ENCODE measurements around the gene LIPI. TPM values are rescaled to one million over a fixed set of nuclear protein-coding genes. Genes with fewer than 3 reads are reported as not detected.
"Not testable (repeated sequence)": the region's sequence is repeated elsewhere in the genome, so short reads cannot be mapped to it uniquely, and the experiment has no call there.

Gene LIPI
- total RNA-seq, 2 donors from 2014 or later: not detected

DNA sequence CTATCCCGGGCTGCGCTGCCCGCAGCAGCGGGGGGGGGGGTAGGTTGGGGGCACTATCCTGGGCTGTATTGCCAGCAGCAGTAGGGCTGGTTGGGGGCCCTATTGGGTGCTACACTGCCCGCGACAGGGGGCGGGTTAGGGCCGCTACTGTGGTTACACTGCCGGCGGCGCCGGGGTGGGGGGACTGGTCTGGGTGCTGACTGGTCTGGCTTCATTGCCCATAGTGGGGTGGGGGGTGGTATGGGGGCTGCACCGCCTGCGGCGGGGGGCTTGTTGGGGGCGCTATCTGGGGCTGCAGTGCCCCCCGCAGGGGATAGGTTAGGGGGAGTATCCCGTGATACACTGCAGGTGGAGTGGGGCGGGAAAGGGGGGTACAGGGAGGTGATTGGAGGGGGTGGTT, 148.1 kb downstream of the LIPI start:
- H3K4me1 Mint-ChIP-seq; H3K36me3 Mint-ChIP-seq (ENCODE audit: low read depth); H3K9me3 ChIP-seq (ENCODE audit: control insufficient read depth, low read length, poor library complexity, severe bottlenecking); H3K4me3 Mint-ChIP-seq; ATAC-seq; H3K27me3 Mint-ChIP-seq; DNase-seq; H3K27ac Mint-ChIP-seq: not testable (repeated sequence)

DNA sequence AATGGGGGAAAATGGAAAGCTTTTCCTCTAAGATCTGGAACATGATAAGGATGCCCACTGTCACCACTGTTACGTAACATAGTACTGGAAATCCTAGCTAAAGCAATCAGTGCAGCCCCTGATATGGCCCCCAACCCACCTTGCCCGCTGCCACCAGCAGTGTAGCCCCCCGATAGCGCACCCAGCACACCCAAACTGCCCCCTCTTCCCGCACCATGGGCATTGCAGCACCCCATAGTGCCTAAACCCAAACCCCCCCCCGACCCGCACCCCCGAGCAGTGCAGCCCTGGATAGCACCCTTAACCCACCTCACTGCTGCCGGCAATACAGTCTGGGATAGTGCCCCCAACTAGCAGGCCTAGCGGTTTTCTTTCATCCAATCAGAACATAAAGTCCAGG, 148.9 kb downstream of the LIPI start:
- not testable (repeated sequence) for DNase-seq; H3K4me3 Mint-ChIP-seq; H3K4me1 Mint-ChIP-seq; H3K36me3 Mint-ChIP-seq (ENCODE audit: low read depth); ATAC-seq; H3K27ac Mint-ChIP-seq; H3K27me3 Mint-ChIP-seq; H3K9me3 ChIP-seq (ENCODE audit: control insufficient read depth, low read length, poor library complexity, severe bottlenecking)

DNA sequence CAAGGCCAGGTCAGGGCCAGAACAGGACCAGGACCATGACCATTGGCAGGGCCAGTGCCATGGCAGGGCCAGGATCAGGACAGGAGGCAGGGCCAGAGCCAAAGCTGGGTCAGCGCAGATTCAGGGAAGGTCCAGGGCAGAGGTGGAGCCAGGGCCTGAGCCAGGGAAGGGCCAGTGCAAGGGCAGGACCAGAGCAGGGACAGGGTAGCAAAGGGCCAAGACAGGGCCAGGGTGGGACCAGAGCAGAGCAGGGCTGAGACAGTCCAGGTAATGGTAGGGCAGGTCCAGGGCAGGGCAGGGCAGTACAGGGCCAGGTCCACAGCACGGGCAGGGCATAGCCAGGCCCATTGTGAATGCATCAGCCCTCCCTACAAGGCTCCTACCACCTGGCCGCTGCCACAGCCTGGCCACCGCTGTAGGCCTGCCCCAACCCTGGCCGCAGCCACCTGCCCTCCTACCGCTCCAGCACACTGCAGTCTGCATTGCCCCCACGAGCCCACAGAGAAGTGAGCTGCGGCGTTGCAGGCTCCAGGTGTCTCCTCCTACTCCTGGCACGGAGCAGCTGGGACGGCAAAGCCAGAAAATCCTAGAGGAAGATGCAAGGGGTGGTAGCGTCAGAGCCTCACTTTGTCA, 151.6 kb downstream of the LIPI start:
- not testable (repeated sequence) for H3K4me3 Mint-ChIP-seq; H3K27me3 Mint-ChIP-seq; H3K27ac Mint-ChIP-seq; ATAC-seq; H3K9me3 ChIP-seq (ENCODE audit: control insufficient read depth, low read length, poor library complexity, severe bottlenecking); DNase-seq; H3K36me3 Mint-ChIP-seq (ENCODE audit: low read depth); H3K4me1 Mint-ChIP-seq

Other genes starting within 250 kb of the LIPI start
- 1 to 10 TPM; 1.5 to 1.7 TPM for gene RBM11, start 5.2 kb upstream of the LIPI start, total RNA-seq
- gene HSPA13, start 172.2 kb upstream of the LIPI start, total RNA-seq: 10 to 100 TPM; 24.1 to 32.3 TPM